ENCODE results near the gene HIC1. TPM values are rescaled to one million over a fixed set of nuclear protein-coding genes. Genes with fewer than 3 reads are reported as not detected.

Gene HIC1
- total RNA-seq, 1 experiment from 2014 or later: 1.4 TPM

GRCh38 chr17:2064980-2065785 lies 10.3 kb downstream of the HIC1 start:
- H3K27ac ChIP-seq (ENCODE audit: low read length): no peak overlapping the region
- in situ Hi-C loops (cut with HindIII; ENCODE audit: low pct_unique_long_range_greater_than_20kb, low sequenced_read_pairs): no loop called here
- H3K27me3 ChIP-seq (ENCODE audit: control insufficient read depth, insufficient read depth, low read length): no peaks in the 10 kb centered on the region
- no peak overlapping the region for H3K4me3 ChIP-seq (ENCODE audit: low read depth in 2 of 2, low read length in 2 of 2)
- ChIA-PET POLR2A (no interaction called here), CTCF (no interaction called here)
- BruUV-seq (replicated peaks): no TSS peak
- no peaks in the 10 kb centered on the region for H3K36me3 ChIP-seq (ENCODE audit: control insufficient read depth, insufficient read depth, low read length)
- intact Hi-C loops (cut with micrococcal nuclease; ENCODE audit: unreplicated experiment): no loop called here
- H3K9me3 ChIP-seq (ENCODE audit: control insufficient read depth, insufficient read depth, low read depth, low read length): no peaks in the 10 kb centered on the region
- TF ChIP-seq REST (IDR thresholded peaks at IDR 0.05; ENCODE audit: insufficient read depth in 1 of 2, low read depth in 2 of 2, low read length in 1 of 2): no peak
- TF ChIP-seq POLR2AphosphoS5 (IDR thresholded peaks at IDR 0.05; ENCODE audit: low read depth, low read length): no peak
- no peak for TF ChIP-seq TCF7L2 (IDR thresholded peaks at IDR 0.05; ENCODE audit: low read depth, low read length)
- no peak for TF ChIP-seq SIN3A (IDR thresholded peaks at IDR 0.05; ENCODE audit: borderline replicate concordance, insufficient read depth, low read depth, low read length)
- no peak; the same call in 1 of the 2 replicates for TF ChIP-seq CTCF (IDR thresholded peaks at IDR 0.05)
- ATAC-seq: peak; percentile 43; the same call in 1 of the 2 replicates
- DNase-seq (ENCODE audit: low read depth, low spot score): no peak
- no peaks in the 10 kb centered on the region for H3K4me1 ChIP-seq (ENCODE audit: control insufficient read depth, insufficient read depth, low read length)

DNA sequence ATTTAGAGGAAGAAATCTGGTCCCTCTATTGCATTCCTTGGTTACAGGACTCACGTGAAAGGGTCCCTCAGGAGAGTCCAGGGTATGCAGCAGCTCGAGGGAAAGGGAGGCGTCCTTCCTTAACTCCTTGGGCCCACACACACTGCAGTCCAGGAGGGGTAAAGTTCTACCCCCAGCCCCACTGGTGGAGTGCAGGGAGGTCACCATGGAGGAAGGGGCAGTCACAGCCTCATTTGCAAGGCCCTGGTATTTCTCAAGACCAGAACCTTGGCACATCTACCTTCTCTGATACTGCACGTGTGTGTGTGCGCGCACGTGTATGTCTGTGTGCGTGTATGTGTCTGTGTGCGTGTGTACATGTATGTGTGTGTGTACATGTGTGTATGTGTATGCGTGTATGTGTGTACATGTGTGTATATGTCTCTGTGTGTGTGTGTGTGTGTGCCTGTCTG lies 11.1 kb downstream of the HIC1 start:
- Histone ChIP-seq H3K4me3 (ENCODE audit: low read depth in 2 of 2, low read length in 2 of 2) (no peak overlapping the region), H3K27ac (ENCODE audit: low read length) (no peak overlapping the region), H3K36me3 (ENCODE audit: control insufficient read depth, insufficient read depth, low read length) (no peaks in the 10 kb centered on the region; the same call in 1 of the 2 replicates), H3K4me1 (ENCODE audit: control insufficient read depth, insufficient read depth, low read length) (no peaks in the 10 kb centered on the region), H3K27me3 (ENCODE audit: control insufficient read depth, insufficient read depth, low read length) (no peaks in the 10 kb centered on the region), H3K9me3 (ENCODE audit: control insufficient read depth, insufficient read depth, low read depth, low read length) (no peaks in the 10 kb centered on the region)
- intact Hi-C loops (cut with micrococcal nuclease; ENCODE audit: unreplicated experiment): no loop called here
- DNase-seq (ENCODE audit: low read depth, low spot score) (no peak), ATAC-seq (no peak)
- no TSS peak for BruUV-seq (replicated peaks)
- POLR2A ChIA-PET: no interaction called here
- CTCF ChIA-PET: no interaction called here
- TF ChIP-seq SIN3A (IDR thresholded peaks at IDR 0.05; ENCODE audit: borderline replicate concordance, insufficient read depth, low read depth, low read length): no peak
- no peak for TF ChIP-seq POLR2AphosphoS5 (IDR thresholded peaks at IDR 0.05; ENCODE audit: low read depth, low read length)
- TF ChIP-seq TCF7L2 (IDR thresholded peaks at IDR 0.05; ENCODE audit: low read depth, low read length): no peak
- no peak for TF ChIP-seq REST (IDR thresholded peaks at IDR 0.05; ENCODE audit: insufficient read depth in 1 of 2, low read depth in 2 of 2, low read length in 1 of 2)
- TF ChIP-seq CTCF (IDR thresholded peaks at IDR 0.05): no peak
- in situ Hi-C loops (cut with HindIII; ENCODE audit: low pct_unique_long_range_greater_than_20kb, low sequenced_read_pairs): no loop called here
